ENCODE measurements around the gene PHOSPHO1. TPM values are rescaled to one million over a fixed set of nuclear protein-coding genes. Genes with fewer than 3 reads are reported as not detected.

PHOSPHO1 gene
- polyA plus RNA-seq, 3 donors: 1.4 to 2.4 (median 1.8) TPM

GRCh38 chr17:49244839-49245238, 14.3 kb upstream of the PHOSPHO1 start:
- DNase-seq: no peak

DNA sequence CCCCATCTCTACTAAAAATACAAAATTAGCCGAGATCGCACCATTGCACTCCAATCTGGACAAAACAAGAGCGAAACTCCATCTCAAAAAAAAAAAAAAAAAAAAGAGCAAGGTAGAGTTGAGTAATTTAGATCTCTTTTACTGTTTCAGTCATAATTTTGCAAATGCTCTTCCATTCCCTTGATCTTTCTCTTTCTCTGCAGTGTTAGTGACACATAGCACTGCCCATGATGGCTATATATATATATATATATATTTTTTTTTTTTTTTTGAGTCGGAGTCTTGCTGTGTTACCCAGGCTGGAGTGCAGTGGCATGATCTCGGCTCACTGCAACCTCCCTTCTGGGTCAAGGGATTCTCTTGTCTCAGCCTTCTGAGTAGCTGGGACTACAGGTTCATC, 12.2 kb upstream of the PHOSPHO1 start:
- DNase-seq: no peak

GRCh38 chr17:49241692-49242397, 11.3 kb upstream of the PHOSPHO1 start:
- DNase-seq: no peak

- DNase-seq: no peak
These were observed 10.5 kb upstream of the PHOSPHO1 start for GRCh38 chr17:49241040-49241439.

GRCh38 chr17:49240619-49241018, 10.0 kb upstream of the PHOSPHO1 start:
- DNase-seq: no peak

- DNase-seq: no peak
These were observed 9.4 kb upstream of the PHOSPHO1 start for GRCh38 chr17:49239963-49240362.

GRCh38 chr17:49235896-49236295, 5.3 kb upstream of the PHOSPHO1 start:
- no peak for DNase-seq

GRCh38 chr17:49234509-49235080, 4.0 kb upstream of the PHOSPHO1 start:
- DNase-seq: no peak

DNA sequence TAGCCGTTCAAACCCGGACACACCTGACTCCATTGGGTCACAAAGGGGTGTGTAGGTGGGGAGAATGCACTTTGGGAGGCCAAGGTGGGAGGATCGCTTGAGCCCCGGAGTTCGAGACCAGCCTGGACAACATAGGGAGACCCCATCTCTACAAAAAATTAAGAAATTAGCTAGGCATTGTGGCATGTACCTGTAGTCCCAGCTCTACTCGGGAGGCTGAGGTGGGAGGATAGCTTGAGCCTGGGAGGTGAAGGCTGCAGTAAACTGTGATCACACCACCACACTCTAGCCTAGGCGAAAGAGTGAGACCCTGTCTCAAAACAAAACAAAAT, 942 bp upstream of the PHOSPHO1 start:
- no peak for DNase-seq

DNA sequence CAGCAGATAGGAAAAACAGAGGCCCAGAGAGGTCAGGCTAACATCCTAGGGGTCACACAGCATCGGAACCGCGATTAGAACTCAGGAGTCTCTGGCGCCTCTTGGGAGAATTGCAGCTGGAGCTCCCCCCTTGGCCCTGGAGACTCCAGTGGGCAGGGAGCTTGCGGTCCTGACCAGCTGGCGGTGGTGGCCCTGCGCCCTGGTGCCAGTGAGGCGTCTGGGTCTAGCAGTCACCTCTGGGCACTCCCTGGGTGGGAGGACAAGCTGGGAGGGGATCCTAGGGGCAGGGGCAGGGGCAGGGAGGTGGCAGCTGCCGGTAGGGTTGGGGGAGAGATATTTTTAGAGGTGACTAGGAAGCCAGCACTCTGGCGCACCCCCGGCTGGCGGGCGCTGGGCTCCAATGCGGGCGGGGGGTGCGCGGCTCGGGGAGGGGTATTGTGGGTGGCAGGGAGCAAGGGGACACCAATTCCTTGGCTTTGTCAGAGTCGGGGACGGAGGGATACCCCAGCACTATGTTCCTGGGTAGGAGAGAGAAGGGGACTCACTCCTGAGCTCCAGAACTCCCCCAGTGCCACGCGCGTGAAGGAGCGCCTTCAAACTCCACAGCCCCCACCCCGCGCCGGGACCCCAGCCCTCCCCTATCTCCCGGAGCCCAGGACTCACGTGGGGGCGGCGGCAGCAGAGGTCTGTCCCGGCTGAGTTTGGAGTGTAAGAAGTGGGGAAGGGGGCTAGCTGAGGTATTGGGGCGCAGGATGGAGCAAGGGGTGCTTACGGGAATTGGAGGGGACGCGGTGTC, 584 bp downstream of the PHOSPHO1 start:
- DNase-seq: no peak

- no peak for DNase-seq
These were observed 1.3 kb downstream of the PHOSPHO1 start for GRCh38 chr17:49229076-49229804.

- no peak for DNase-seq
These were observed 2.9 kb downstream of the PHOSPHO1 start for GRCh38 chr17:49227436-49228261.

GRCh38 chr17:49226771-49227435, 3.7 kb downstream of the PHOSPHO1 start:
- DNase-seq: no peak

- DNase-seq: no peak
These were observed 4.9 kb downstream of the PHOSPHO1 start for GRCh38 chr17:49225554-49226236.

- DNase-seq: no peak
These were observed 5.6 kb downstream of the PHOSPHO1 start for GRCh38 chr17:49224997-49225337.

GRCh38 chr17:49224198-49224996, 6.2 kb downstream of the PHOSPHO1 start:
- DNase-seq: no peak

GRCh38 chr17:49223517-49224197, 6.9 kb downstream of the PHOSPHO1 start:
- no peak for DNase-seq

DNA sequence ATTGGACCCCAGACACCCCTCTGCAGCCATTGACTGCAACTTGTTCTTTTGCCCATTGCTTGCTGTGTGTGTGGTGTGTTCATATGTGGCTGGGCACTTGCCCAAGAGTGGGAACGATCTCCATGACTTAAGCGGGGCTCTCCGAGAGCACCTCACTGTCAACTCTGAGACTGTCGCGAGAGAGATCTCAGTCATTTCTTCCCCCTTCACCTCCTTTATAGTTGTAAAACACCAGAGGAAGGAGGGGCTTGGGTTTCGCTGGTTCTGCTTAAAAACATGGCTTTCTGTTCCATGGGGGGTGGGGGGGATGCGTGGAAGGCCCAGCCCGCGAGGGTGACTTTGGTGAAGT, 7.4 kb downstream of the PHOSPHO1 start:
- DNase-seq: no peak

- DNase-seq: no peak
These were observed 10.6 kb downstream of the PHOSPHO1 start for GRCh38 chr17:49219987-49220386.
